T-helper 22 cell (primary cell): ENCODE results near the gene POTEI.
"Not testable (repeated sequence)": the region's sequence is repeated elsewhere in the genome, so short reads cannot be mapped to it uniquely, and the experiment has no call there.

Experiments
- DNase-seq: peaks from one replicate; pipeline ENCODE4 v3.0.0-alpha.2; 2020; ENCODE audit warnings: low read depth

Gene POTEI

GRCh38 chr2:130509228-130509627, at the start of gene POTEI:
POTEI (minus strand) TSS chr2:130509328; CDS start chr2:130509235, 93 bp downstream.
- not testable (repeated sequence) for DNase-seq

GRCh38 chr2:130556441-130556840, 47.3 kb upstream of the POTEI start:
- not testable (repeated sequence) for DNase-seq

- not testable (repeated sequence) for DNase-seq
These were observed 45.0 kb upstream of the POTEI start for GRCh38 chr2:130554178-130554577.

- DNase-seq, result not testable (repeated sequence)
These were observed 40.3 kb upstream of the POTEI start for GRCh38 chr2:130549475-130549874.

GRCh38 chr2:130548418-130548817, 39.3 kb upstream of the POTEI start:
- DNase-seq, result not testable (repeated sequence)

- DNase-seq, result not testable (repeated sequence)
These were observed 35.9 kb upstream of the POTEI start for GRCh38 chr2:130544978-130545377.

GRCh38 chr2:130543785-130544528, 34.8 kb upstream of the POTEI start:
- not testable (repeated sequence) for DNase-seq

- DNase-seq, result not testable (repeated sequence)
These were observed 33.7 kb upstream of the POTEI start for GRCh38 chr2:130542789-130543188.

- DNase-seq, result not testable (repeated sequence)
These were observed 29.1 kb upstream of the POTEI start for GRCh38 chr2:130538271-130538670.

GRCh38 chr2:130536654-130537053, 27.5 kb upstream of the POTEI start:
- DNase-seq, result not testable (repeated sequence)

GRCh38 chr2:130531672-130532071, 22.5 kb upstream of the POTEI start:
- DNase-seq, result not testable (repeated sequence)

GRCh38 chr2:130531225-130531624, 22.1 kb upstream of the POTEI start:
- DNase-seq, result not testable (repeated sequence)

- not testable (repeated sequence) for DNase-seq
These were observed 21.1 kb upstream of the POTEI start for GRCh38 chr2:130530212-130530611.

- DNase-seq, result not testable (repeated sequence)
These were observed 20.4 kb upstream of the POTEI start for GRCh38 chr2:130529545-130529944.

- DNase-seq, result not testable (repeated sequence)
These were observed 18.3 kb upstream of the POTEI start for GRCh38 chr2:130527365-130527967.

- DNase-seq, result not testable (repeated sequence)
These were observed 13.3 kb upstream of the POTEI start for GRCh38 chr2:130522390-130522789.

GRCh38 chr2:130520992-130521391, 11.9 kb upstream of the POTEI start, which contains the start of gene CFC1B:
CFC1B (plus strand) TSS chr2:130521222; CDS start chr2:130521485, 263 bp downstream.
- DNase-seq, result not testable (repeated sequence)

GRCh38 chr2:130518516-130519106, 9.5 kb upstream of the POTEI start:
- not testable (repeated sequence) for DNase-seq

GRCh38 chr2:130511747-130512451, 2.8 kb upstream of the POTEI start:
- DNase-seq, result not testable (repeated sequence)

- DNase-seq, result not testable (repeated sequence)
These were observed 1.9 kb upstream of the POTEI start for GRCh38 chr2:130510807-130511746.

- DNase-seq, result not testable (repeated sequence)
These were observed 18.1 kb downstream of the POTEI start for GRCh38 chr2:130491073-130491472.
